ENCODE data around the gene SPATA13.
"Not testable (repeated sequence)": the region's sequence is repeated elsewhere in the genome, so short reads cannot be mapped to it uniquely, and the experiment has no call there.

The SPATA13 gene

DNA sequence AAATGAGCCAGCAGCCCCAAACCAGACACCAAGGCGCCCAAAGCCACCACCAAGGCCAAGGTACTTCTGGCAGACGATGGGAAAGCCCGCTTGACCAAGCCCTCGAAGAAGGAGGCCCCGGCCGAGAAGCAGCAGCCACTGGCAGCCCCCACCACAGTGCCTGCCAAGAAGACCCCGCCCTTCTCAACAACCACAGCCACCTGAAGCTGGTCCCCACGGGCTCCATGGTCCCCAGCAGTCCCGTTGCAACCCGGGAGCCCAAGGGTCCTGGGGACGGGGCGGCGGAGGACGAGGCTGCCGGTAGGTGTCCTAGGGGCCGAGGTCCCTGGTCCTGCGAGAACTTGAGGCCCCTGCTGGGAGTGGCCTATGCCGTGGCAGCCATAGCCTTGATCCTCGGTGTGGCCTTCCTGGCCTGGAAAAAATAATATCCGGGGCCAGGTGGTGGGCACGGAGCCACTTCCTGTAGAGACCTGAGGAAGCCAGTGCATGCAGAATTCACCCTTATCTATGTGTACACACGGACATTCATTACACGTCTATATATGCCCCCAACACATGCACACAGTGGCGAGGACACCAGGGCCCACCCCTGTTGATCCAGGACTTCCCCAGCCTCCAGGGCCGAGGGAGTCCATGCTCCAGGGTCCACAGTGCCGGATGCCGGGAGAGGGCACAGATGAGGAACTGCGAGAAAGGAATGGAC lies 162.7 kb downstream of the SPATA13 start:
- no peak for DNase-seq

DNA sequence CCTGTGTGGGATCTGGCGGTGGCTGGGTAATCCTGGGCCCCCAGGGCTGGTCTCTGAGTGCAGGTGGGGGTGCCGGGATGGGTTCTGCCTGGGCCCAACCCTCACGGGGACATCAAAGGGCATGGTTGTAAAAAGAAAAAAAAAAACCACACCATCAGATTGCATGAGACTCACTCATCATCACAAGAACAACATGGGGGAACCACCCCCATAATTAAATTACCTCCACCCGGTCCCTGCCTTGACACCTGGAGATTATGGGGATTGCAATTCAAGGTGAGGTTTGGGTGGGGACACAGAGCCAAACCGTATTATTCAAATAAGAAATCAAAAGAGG lies 163.2 kb downstream of the SPATA13 start:
- no peak for DNase-seq

DNA sequence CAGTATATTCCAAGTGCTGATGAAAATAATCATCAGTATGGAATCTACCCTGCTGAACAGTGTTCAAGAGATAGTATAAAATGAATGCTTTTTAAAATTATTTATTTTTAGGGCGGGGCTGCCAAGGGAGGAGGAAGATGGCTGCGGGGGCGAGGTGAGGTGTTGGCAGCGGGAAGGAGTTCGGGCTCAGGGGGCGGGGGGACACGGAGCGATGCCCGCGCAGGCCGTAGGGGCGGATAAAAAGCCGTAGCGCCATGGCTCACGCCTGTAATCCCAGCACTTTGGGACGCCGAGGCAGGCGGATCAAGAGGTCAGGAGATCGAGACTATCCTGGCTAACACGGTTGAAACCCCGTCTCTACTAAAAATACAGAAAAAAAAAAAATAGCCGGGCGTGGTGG lies 167.1 kb downstream of the SPATA13 start:
- DNase-seq = not testable (repeated sequence)

DNA sequence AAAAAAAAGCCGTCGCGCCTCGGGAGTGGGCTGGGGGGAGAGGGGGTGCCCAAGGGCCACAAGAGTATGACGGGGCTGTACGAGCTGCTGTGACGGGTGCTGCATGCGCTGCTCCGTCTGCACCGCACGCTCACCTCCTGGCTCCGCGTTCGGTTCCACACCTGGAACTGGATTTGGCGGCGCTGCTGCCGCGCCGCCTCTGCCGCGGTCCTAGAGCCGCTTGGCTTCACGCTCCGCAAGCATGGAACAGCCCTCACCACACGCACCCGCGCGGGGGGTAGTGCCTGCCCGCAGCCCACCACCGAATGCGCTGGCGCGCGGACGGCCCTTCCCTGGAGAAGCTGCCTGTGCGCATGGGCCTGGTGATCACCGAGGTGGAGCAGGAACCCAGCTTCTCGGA lies 167.6 kb downstream of the SPATA13 start:
- DNase-seq = no peak

DNA sequence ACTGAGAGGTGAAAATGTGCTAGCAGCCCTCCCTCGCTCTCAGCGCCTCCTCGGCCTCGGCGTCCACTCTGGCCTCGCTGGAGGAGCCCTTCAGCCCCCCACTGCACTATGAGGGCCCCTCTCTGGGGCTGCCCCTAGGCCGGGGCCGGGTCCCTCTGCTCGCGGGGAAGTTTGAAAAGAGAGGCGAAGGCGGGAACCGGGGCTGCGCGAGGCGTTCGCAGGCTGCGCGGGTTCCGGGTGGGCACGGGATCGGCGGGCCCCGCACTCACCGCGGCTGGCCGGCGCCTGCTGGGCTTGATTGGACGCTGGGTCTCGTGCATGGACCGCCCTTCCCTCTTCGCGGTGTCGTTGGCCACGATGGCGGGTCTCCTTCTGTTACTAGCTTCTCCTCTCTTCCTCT lies 178.2 kb downstream of the SPATA13 start:
- DNase-seq = no peak

DNA sequence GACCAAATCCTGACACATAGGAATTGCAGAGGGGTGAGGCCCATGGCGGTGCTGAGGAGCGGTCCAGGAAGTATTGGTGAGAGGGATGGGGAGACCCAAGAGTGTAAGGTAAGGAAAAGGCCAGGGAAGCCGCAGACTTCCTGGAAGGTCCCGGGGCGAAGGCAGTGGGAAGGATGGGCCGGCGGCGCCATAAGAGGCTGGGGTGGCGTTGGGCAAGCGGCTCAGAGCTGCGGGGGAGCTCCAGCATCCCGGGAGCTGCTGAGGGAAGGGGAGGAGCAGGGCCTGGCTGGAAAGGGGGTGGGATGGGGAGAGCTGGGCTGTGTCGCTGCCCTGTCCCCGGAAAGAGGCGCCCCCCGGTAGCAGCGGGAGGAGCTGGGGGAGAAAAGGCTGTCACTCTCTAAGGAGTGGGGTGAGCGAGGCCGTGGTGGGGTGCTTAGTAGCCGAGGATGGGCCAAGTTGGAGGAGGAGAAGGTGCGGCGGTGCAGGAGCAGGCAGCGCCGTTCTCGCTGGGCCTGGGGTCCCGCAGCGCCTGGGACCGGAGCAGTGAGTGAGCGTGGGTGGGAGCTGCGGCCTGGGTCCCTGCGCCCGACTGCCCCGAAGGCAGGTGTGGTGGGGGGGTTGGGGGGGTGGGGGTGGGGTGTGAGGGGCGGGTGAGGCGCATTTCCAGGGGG lies 179.6 kb downstream of the SPATA13 start:
- no peak for DNase-seq

DNA sequence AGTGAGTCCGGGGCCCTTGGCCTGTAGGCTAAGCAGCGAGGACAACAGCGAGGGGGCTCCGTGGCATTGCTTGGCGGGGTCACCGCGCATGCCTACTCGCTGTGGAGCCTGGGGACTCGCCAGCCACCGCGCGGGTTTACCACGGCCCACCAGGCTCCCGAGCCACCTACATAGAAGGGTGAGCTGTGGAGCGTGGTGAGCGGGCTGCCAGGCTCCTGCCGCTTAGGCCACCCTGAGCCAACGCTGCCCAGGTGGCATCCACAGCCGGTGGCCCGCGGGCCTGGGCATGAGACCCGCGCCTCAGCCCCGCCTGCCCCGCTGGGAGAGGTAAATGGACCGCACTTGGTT lies 180.1 kb downstream of the SPATA13 start:
- DNase-seq = no peak

DNA sequence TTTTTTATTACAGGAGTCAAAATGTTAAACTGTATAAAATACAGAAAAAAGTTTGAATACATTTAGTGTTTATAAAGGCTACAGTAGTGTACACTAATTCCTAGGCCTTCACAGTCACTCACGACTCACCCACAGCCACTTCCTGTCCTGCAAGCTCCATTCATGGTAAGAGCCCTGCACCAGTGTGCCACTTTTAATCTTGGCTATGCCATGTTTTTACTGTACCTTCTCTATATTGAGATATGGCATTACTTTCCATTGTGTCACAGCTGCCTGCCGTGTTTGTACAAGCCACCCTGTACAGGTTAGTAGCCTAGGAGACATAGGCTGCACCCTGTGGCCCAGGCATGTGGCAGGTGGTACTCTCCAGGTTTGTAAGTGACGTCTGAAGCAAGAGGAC lies 180.9 kb downstream of the SPATA13 start:
- no peak for DNase-seq

DNA sequence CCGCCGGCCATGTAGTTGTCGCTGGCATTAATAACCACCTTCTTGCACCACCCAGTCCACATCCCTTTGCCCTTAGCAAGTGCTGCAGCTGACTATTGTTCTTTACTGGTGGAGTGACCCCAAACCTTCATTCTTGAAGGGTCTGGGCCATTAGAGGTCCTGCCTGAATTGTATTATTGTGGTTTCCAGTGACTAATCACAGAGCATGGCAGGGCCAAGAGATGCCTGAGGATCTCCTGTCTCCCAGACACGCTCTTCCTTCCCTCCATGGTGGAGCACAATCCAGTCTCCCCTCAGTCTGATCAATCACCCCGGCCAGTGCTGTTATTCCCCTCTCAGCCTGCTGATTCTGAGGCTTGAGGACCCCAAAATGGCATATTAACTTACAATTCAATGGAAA lies 187.9 kb downstream of the SPATA13 start:
- no peak for DNase-seq

DNA sequence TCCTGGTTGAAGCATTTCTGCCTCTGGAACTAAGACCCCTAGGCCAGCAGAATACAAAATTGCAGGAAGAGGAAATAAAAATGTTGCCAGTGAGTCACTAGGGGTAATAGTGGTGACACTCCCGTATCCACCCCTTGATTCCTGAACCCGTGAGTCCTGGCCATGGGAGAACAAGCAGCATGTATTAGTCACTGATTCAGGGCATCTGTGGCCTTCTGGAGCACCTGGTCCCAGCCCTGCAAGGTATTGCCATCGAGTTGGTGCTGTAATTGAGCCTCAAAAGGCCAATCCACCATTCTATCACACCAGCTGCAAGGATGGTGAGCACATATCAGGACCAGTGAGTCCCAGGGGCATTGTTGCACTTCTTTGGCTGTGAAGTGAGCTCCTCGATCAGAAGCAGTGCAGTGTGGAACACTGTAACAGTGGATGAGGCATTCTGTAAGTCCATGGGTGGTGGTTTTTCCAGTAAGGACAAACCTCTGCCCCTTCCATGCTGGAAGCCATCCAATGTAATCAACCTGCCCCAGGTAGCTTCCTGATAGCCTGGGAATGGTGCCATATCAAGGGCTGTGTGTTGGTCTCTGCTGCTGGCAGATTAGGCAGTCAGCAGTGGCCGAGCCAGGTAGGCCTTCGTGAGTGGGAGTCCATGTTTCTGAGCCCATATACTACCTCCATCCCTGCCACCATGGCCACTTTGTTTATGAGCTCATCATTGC lies 188.4 kb downstream of the SPATA13 start:
- DNase-seq = no peak

DNA sequence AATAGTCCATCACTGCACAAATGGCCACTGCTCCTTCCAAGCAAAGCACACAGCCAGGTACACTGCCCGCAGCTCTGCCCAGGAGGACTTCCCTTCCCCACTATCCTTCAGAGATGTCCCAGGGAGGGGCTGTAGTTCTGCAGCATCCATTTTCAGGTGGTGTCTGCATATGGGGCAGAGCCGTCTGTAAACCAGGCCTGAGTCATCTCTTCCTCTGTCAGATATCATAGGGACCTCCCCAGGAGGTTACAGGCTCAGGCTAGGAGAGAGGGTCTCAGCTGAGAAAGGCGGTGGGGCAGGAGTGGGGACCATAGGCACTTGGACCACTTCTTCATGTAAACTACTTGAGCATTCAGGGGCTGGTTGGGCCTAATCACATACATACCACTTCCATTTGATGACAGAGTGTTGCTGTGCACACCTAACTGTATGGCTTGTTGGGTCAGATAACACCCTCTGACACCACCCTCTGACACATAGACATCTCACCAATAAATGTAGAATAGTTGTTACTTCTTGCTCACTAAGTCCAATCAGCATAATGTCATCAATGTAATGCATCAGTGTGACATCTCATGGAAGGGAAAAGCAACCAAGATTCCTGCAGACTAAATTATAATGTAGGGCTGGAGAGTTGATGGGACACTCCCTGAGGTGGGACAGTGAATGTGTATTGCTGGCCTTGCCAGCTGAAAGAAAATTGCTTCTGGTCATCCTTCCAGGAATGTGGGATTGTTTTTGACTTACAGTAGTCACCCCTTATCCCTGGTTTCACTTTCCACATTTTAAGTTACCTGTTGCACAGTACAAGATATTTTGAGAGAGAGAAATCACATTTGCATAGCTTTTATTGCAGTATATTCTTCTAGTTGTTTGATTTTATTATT lies 189.5 kb downstream of the SPATA13 start:
- not testable (repeated sequence) for DNase-seq

DNA sequence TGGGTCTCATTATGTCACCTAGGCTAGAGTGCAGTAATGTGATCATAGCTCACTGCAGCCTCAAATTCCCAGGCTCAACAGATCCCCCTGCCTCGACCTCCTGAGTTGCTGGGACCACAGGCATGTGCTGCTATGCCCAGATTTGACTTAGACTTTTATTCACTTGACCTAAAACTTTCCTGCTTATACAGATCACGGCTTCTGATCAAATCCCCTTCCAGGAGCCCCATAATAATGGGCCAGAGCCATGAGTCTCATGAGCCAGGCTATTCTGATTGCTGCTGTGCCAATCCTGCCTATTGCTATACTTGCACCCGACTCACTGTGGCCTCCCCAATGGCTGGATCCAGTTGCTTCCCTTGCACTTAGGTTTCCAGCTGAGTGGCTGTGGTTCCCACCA lies 190.9 kb downstream of the SPATA13 start:
- DNase-seq = no peak

DNA sequence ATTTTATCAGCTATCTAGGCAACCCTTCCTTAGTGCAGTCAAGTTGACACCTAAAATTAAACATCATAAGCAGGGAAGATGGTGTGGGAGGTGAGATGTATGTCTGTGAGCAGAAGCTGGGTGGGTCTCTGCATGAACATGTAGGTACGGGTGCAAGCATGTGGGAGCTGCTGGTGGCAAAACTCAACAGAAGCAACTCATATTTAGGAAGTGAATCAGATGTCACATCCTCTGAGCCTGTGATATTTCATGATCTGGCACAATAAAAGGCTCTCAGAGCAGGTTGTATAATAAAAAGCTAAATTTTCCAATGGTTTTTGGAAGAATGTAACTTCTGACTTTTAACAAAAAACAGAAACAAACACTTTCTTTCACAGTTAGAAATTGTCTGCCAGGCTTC lies 193.2 kb downstream of the SPATA13 start:
- no peak for DNase-seq

DNA sequence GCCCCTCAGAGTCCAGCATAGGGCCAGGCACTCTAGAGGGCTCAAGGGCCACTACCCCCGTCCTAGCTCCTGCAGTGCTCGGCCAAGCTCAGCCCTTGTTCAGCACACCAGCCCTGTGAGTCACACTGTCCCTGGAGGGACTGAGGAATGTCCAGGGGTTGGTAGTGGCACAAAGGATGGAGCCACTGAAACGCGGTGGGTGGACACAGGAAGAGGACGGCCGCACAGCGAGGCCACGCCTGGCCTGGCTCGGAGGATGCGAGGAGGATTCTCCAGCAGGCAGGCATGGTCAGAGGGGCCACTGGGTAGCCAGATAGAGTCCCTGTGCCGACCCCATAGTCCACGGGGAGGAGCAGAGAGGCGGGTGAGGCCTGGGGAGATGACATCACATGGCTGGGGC lies 194.6 kb downstream of the SPATA13 start:
- DNase-seq = no peak

DNA sequence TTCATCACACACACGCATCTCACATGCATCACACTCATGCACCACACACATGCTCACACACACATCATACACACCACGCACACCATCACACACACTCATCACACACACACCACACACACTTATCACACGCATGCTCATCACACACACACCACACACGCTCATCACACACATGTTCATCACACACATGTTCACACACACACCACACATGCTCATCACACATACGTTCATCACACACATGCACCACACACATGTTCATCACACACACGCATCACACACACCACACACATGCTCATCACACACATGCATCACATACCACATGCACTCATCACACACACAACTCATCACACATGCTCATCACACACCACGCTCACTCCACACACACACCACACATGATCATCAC lies 195.8 kb downstream of the SPATA13 start:
- DNase-seq = no peak
